Measurements from ENCODE around the gene PTX3.

GRCh38 chr3:157488144-157488543 is 51.5 kb downstream of the PTX3 start:
- TF ChIP-seq CTCF (IDR thresholded peaks at IDR 0.05): no peak
- no peak for TF ChIP-seq POLR2A (IDR thresholded peaks at IDR 0.05)

Measured in body of pancreas (tissue), 4 donors.